Measurements from ENCODE around the gene LGI2.
A peak's percentile ranks its signal among the peaks of the same experiment; 100 is the strongest.

Gene LGI2

GRCh38 chr4:25051534-25051933 is 20.8 kb upstream of the LGI2 start:
- Histone ChIP-seq H3K4me3 (ENCODE audit: control insufficient read depth in 1 of 7, extremely low read depth in 1 of 7, insufficient read depth in 4 of 7, low read depth in 2 of 7, low read length in 6 of 7) (no peak overlapping the region), H3K27ac (ENCODE audit: insufficient read depth in 1 of 2, low read depth in 1 of 2, low read length in 2 of 2, poor library complexity in 1 of 2, severe bottlenecking in 2 of 2) (no peak overlapping the region), H3K4me1 (ENCODE audit: control extremely low read depth in 1 of 4, control insufficient read depth in 4 of 4, insufficient read depth in 4 of 4, low read length in 3 of 4) (no peaks in the 10 kb centered on the region), H3K36me3 (ENCODE audit: control insufficient read depth in 4 of 4, insufficient read depth in 4 of 4, low read length in 3 of 4) (no peaks in the 10 kb centered on the region), H3K27me3 (replicated peaks in 2 of 5; ENCODE audit: control insufficient read depth in 4 of 5, insufficient read depth in 5 of 5, low read length in 4 of 5) (peaks cover 0 to 2% (median 0%) of the 10 kb centered on the region in 5 experiments), H3K9me3 (ENCODE audit: control extremely low read depth in 1 of 5, control insufficient read depth in 4 of 5, insufficient read depth in 2 of 5, low read depth in 1 of 5, low read length in 4 of 5) (peaks cover 0 to 13% (median 2%) of the 10 kb centered on the region in 5 experiments)
- POLR2A ChIA-PET, result no interaction called here
- DNase-seq, result peak in 1 of 3 donors; percentile 14
- CTCF ChIA-PET, result no interaction called here
- WGBS (ENCODE audit: insufficient coverage), result 83% methylated on average over 1 of the region's 1 CpG

GRCh38 chr4:25050370-25051078 is 19.8 kb upstream of the LGI2 start:
- DNase-seq, result peak; percentile 12 to 54 (median 31)
- 90% methylated on average over 3 of the region's 5 CpGs for WGBS (ENCODE audit: insufficient coverage)
- ChIA-PET POLR2A (no interaction called here), CTCF (no interaction called here)
- Histone ChIP-seq H3K9me3 (ENCODE audit: control extremely low read depth in 1 of 5, control insufficient read depth in 4 of 5, insufficient read depth in 2 of 5, low read depth in 1 of 5, low read length in 4 of 5) (peaks cover 0 to 13% (median 2%) of the 10 kb centered on the region in 5 experiments), H3K27me3 (replicated peaks in 2 of 5; ENCODE audit: control insufficient read depth in 4 of 5, insufficient read depth in 5 of 5, low read length in 4 of 5) (peaks cover 0 to 2% (median 0%) of the 10 kb centered on the region in 5 experiments), H3K4me3 (ENCODE audit: control insufficient read depth in 1 of 7, extremely low read depth in 1 of 7, insufficient read depth in 4 of 7, low read depth in 2 of 7, low read length in 6 of 7) (no peak overlapping the region), H3K4me1 (ENCODE audit: control extremely low read depth in 1 of 4, control insufficient read depth in 4 of 4, insufficient read depth in 4 of 4, low read length in 3 of 4) (no peaks in the 10 kb centered on the region), H3K27ac (ENCODE audit: insufficient read depth in 1 of 2, low read depth in 1 of 2, low read length in 2 of 2, poor library complexity in 1 of 2, severe bottlenecking in 2 of 2) (no peak overlapping the region), H3K36me3 (ENCODE audit: control insufficient read depth in 4 of 4, insufficient read depth in 4 of 4, low read length in 3 of 4) (no peaks in the 10 kb centered on the region)

GRCh38 chr4:25043548-25043947 is 12.8 kb upstream of the LGI2 start:
- POLR2A ChIA-PET, result no interaction called here
- CTCF ChIA-PET, result no interaction called here
- Histone ChIP-seq H3K27me3 (replicated peaks in 2 of 5; ENCODE audit: control insufficient read depth in 4 of 5, insufficient read depth in 5 of 5, low read length in 4 of 5) (peaks cover 4 to 31% (median 21%) of the 10 kb centered on the region in 5 experiments), H3K4me1 (ENCODE audit: control extremely low read depth in 1 of 4, control insufficient read depth in 4 of 4, insufficient read depth in 4 of 4, low read length in 3 of 4) (no peaks in the 10 kb centered on the region), H3K9me3 (ENCODE audit: control extremely low read depth in 1 of 5, control insufficient read depth in 4 of 5, insufficient read depth in 2 of 5, low read depth in 1 of 5, low read length in 4 of 5) (no peaks in the 10 kb centered on the region), H3K4me3 (ENCODE audit: control insufficient read depth in 1 of 7, extremely low read depth in 1 of 7, insufficient read depth in 4 of 7, low read depth in 2 of 7, low read length in 6 of 7) (no peak overlapping the region), H3K36me3 (ENCODE audit: control insufficient read depth in 4 of 4, insufficient read depth in 4 of 4, low read length in 3 of 4) (no peaks in the 10 kb centered on the region), H3K27ac (ENCODE audit: insufficient read depth in 1 of 2, low read depth in 1 of 2, low read length in 2 of 2, poor library complexity in 1 of 2, severe bottlenecking in 2 of 2) (no peak overlapping the region)
- DNase-seq, result no peak
- WGBS (ENCODE audit: insufficient coverage), result 82% methylated on average over 5 of the region's 5 CpGs

DNA sequence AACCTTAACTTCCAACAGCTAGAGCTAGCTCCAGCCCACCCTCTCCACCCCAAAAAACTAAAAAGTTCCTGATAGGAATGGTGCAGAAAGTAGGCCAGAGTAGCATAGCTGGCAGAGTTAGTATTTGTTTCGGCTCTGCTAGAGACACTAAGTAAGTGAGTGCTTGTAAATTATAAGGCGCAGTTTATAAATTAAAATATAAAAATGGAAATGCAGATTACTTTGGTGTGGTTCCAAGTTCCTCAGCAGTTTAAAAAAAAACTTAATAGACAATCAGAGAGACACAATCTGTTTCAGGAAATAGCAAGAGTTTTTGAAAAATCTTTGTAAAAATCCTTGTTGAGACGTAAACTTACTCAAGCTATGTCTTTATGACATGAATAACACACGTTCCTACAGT is 2.8 kb upstream of the LGI2 start:
- Histone ChIP-seq H3K4me3 (ENCODE audit: control insufficient read depth in 1 of 7, extremely low read depth in 1 of 7, insufficient read depth in 4 of 7, low read depth in 2 of 7, low read length in 6 of 7) (no peak overlapping the region), H3K4me1 (ENCODE audit: control extremely low read depth in 1 of 4, control insufficient read depth in 4 of 4, insufficient read depth in 4 of 4, low read length in 3 of 4) (peaks cover 0 to 13% (median 5%) of the 10 kb centered on the region in 4 experiments), H3K9me3 (ENCODE audit: control extremely low read depth in 1 of 5, control insufficient read depth in 4 of 5, insufficient read depth in 2 of 5, low read depth in 1 of 5, low read length in 4 of 5) (peaks cover 0 to 5% (median 0%) of the 10 kb centered on the region in 5 experiments), H3K36me3 (ENCODE audit: control insufficient read depth in 4 of 4, insufficient read depth in 4 of 4, low read length in 3 of 4) (no peaks in the 10 kb centered on the region), H3K27me3 (replicated peaks in 2 of 5; ENCODE audit: control insufficient read depth in 4 of 5, insufficient read depth in 5 of 5, low read length in 4 of 5) (peaks cover 4 to 74% (median 26%) of the 10 kb centered on the region in 5 experiments), H3K27ac (ENCODE audit: insufficient read depth in 1 of 2, low read depth in 1 of 2, low read length in 2 of 2, poor library complexity in 1 of 2, severe bottlenecking in 2 of 2) (no peak overlapping the region)
- WGBS (ENCODE audit: insufficient coverage), result 95% methylated on average over 2 of the region's 4 CpGs
- CTCF ChIA-PET, result interaction anchor here (2.3 kb wide), 1 partner anchor 12 kb away, joined by 5 read pairs; no protein-coding TSS in a partner anchor
- DNase-seq, result no peak
- POLR2A ChIA-PET, result no interaction called here

DNA sequence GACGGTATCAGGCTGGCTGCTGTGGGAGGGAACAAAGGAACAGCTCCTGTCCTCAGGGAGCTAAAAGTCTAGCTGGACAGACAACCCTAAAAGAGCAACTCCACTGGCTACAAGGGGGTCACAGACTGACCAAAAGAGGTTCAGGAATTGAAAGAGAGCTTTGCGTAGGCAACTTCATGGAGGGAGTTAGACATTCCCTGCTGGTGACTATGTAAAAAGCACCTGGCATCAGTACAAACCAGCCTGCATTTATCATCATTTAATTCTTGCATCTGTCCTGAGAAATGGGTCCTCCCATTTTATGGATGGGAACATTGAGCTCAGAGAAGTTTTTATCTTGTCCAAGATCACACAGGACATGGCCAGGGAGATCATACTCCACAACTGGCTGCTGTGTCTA is 1.4 kb upstream of the LGI2 start:
- H3K27me3 ChIP-seq (replicated peaks in 2 of 5; ENCODE audit: control insufficient read depth in 4 of 5, insufficient read depth in 5 of 5, low read length in 4 of 5), result peaks cover 18 to 77% (median 30%) of the 10 kb centered on the region in 5 experiments
- H3K27ac ChIP-seq (ENCODE audit: insufficient read depth in 1 of 2, low read depth in 1 of 2, low read length in 2 of 2, poor library complexity in 1 of 2, severe bottlenecking in 2 of 2), result no peak overlapping the region
- H3K4me1 ChIP-seq (ENCODE audit: control extremely low read depth in 1 of 4, control insufficient read depth in 4 of 4, insufficient read depth in 4 of 4, low read length in 3 of 4), result peaks cover 0 to 13% (median 5%) of the 10 kb centered on the region in 4 experiments
- H3K4me3 ChIP-seq (ENCODE audit: control insufficient read depth in 1 of 7, extremely low read depth in 1 of 7, insufficient read depth in 4 of 7, low read depth in 2 of 7, low read length in 6 of 7), result no peak overlapping the region
- CTCF ChIA-PET, result interaction anchor here (0.8 to 2.3 kb wide), 3 partner anchors 11 to 14 kb away, joined by 3 to 5 read pairs (median 3); no protein-coding TSS in a partner anchor
- DNase-seq, result peak in 2 of 3 donors; percentile 9 to 11
- no peaks in the 10 kb centered on the region for H3K36me3 ChIP-seq (ENCODE audit: control insufficient read depth in 4 of 4, insufficient read depth in 4 of 4, low read length in 3 of 4)
- peaks cover 0 to 5% (median 0%) of the 10 kb centered on the region in 5 experiments for H3K9me3 ChIP-seq (ENCODE audit: control extremely low read depth in 1 of 5, control insufficient read depth in 4 of 5, insufficient read depth in 2 of 5, low read depth in 1 of 5, low read length in 4 of 5)
- POLR2A ChIA-PET, result no interaction called here
- WGBS (ENCODE audit: insufficient coverage), result 100% methylated on average over 2 of the region's 2 CpGs

GRCh38 chr4:25031077-25031621 is 403 bp upstream of the LGI2 start:
- Histone ChIP-seq H3K36me3 (ENCODE audit: control insufficient read depth in 4 of 4, insufficient read depth in 4 of 4, low read length in 3 of 4) (no peaks in the 10 kb centered on the region), H3K27me3 (replicated peaks in 2 of 5; ENCODE audit: control insufficient read depth in 4 of 5, insufficient read depth in 5 of 5, low read length in 4 of 5) (peaks cover 28 to 87% (median 32%) of the 10 kb centered on the region in 5 experiments), H3K9me3 (ENCODE audit: control extremely low read depth in 1 of 5, control insufficient read depth in 4 of 5, insufficient read depth in 2 of 5, low read depth in 1 of 5, low read length in 4 of 5) (peaks cover 0 to 5% (median 0%) of the 10 kb centered on the region in 5 experiments), H3K27ac (ENCODE audit: insufficient read depth in 1 of 2, low read depth in 1 of 2, low read length in 2 of 2, poor library complexity in 1 of 2, severe bottlenecking in 2 of 2) (no peak overlapping the region), H3K4me3 (ENCODE audit: control insufficient read depth in 1 of 7, extremely low read depth in 1 of 7, insufficient read depth in 4 of 7, low read depth in 2 of 7, low read length in 6 of 7) (peak overlapping the region in 3 of 7 experiments; percentile 8 to 57 (median 46)), H3K4me1 (ENCODE audit: control extremely low read depth in 1 of 4, control insufficient read depth in 4 of 4, insufficient read depth in 4 of 4, low read length in 3 of 4) (peaks cover 0 to 13% (median 5%) of the 10 kb centered on the region in 4 experiments)
- ChIA-PET POLR2A (no interaction called here), CTCF (no interaction called here)
- DNase-seq, result peak in 2 of 3 donors; percentile 17 to 18
- WGBS (ENCODE audit: insufficient coverage), result 5% methylated on average over 17 of the region's 26 CpGs

Measured in common myeloid progenitor, CD34-positive (primary cell).